UCSD-AML1 (cell line): ENCODE results near the gene WDFY1.
A peak's percentile ranks its signal among the peaks of the same experiment; 100 is the strongest.

ENCODE experiments used
- DNase-seq: peaks from one replicate; lab custom pipeline; 2025; ENCODE audit not compliant: unreplicated experiment; lab: John Stamatoyannopoulos, UW

Gene WDFY1

DNA sequence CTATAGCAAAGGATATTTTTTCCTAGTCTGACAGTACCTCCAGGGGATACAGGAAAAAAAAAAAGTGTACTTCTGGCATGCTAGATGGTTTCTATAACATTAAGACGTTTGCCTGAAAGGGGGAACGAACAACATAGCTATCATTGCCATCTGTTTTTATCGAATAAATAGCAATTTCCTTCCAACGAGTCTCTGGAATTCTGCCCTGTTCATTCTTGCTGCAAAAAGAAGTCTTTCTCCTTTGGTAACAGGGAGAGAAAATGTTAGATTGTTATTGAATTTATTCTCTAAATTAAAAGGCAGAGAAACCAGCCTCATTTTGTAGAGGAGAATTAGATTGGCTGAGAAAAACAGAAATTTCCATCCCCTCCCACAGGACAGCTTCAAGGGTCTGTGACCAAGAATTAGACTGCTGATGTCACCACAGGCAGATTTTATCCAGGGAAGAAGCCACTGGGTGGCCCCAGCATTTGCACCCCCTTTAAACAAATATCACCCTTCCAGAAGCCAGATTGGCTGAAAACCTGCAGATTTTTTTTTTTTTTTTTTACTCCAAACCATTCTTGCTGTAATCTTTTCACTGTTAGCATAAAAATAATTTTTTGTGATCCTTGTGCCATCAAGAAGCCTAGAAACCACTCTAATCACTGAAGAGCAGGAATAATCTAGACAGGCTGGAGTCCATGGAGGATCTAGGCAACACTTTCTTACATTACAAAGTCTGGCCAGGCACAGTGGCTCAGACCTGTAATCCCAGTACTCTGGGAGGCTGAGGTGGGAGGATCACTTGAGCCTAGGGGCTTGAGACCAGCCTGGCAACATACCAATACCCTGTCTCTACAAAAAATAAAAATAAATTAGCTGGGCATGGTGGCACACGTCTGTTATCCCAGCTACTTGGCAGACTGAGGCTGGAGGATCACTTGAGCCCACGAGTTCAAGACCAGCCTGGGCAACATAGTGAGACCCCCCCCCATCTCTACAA lies 12.0 kb downstream of the WDFY1 start:
- no peak for DNase-seq

DNA sequence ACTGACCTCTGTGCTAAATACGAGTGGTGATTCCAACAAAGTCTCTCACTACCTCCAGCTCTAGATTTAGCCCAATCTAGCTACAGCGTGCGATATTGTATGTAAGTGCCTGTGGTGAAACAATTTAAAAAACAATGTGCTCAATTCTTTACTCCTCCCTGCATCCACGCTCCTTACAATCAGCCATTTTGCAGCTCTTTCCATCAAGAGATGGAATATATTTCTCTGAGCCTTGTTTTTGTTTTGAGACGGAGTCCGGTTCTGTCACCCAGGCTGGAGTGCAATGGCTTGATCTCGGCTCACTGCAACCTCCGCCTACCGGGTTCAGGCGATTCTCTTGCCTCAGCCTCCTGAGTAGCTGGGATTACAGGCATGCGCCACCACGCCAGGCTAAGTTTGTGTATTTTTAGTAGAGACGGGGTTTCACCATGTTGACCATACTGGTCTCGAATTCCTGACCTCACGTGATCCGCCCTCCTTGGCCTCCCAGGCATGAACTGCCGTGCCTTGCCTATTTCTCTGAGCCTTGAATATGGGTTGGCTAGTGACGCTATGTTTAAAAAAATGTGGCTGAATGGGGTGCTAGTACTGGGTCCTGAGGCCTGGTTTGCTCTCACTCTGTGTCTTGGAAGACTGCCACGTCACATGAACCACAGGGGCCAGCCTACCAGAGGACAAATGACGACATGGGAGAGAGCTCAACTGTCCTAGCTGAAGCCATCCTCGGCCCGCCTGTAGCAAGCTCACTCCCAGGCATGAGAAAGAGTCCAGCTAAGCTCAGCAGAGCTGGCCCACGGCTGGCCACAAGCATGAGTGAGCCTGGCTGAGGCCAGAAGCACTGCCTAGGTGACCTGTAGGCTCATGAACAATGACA lies 14.8 kb downstream of the WDFY1 start:
- DNase-seq: no peak

DNA sequence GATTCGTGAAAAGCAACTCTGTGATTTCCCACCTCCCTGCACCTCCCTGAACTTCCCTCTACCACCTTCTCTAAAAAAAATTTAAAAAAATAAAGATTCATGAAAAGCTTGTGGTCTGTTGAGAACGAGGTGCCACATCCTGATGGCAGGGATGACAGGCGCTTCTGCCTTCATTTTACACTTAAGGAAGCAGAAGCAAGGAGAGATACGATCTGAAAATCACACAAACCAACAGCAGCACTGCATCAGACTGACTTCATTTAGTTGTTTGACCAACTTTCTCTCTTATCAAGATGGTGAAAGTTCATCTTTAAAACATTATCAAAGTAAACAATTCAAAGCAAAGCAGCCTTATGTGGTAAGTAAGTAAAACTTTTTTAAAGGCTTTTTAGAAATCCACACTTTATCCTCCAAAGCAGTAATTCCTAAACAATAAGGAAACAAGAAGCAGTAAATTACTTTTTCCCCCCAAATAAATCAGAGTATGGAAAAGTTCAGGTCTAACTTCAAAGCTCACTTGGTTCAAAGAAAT lies 15.5 kb downstream of the WDFY1 start:
- DNase-seq: no peak

DNA sequence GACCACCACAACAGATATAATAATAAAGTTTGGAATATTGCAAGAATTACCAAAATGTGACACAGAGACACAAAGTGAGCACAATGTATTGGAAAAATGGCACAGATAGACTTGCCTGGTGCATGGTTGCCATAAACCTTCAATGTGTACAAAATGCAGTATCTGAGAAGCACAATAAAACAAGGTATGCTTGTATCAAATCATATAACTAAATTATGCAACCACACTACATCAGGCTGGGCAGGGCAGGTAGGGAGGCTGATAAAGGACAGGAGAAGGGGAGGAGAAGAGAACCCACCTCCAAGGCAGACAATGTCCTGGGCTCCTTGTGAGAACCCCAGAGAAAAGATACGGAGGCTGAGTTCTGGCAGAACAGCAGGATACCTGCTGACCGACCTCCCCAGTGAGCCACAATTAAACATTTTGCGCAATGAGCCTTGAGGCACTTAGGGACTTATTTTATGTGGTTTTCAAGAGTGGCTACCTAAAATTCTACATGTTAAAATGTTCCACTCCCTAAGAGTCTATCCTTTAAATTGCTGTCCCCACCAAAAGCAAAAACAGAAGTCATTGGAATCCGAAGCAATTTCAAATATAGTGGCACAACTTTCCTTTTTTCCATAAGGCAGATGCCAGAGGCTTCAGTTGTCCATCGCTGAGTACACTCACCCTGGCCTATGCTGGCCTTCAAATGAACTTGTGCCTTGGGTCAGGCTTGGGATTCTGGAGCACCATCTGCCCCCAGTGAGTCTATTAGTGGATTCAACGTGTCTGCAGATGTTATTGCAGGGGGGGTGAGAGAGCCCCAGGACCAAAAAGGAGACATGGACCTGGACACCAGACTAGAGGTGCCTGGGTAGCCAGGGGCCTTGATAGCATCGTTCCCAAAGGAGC lies 16.8 kb downstream of the WDFY1 start:
- no peak for DNase-seq

DNA sequence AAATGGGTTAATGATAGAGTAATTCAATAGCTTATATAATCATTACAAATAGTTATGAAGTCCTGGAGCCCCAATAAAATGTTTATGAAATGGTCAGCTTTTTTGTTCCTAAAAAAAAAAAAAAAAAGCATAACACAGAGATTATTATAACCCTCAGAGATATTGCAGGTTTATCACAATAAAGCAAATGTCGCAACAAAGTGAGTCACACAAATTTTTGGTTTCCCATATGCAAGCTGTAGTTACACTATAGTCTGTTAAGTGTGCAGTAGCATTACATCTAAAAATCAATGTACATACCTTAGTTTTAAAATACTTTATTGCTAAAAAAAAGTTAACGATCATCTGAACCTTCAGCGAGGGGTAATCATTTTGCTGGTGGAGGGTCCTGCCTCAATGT lies 20.0 kb downstream of the WDFY1 start:
- DNase-seq: no peak

DNA sequence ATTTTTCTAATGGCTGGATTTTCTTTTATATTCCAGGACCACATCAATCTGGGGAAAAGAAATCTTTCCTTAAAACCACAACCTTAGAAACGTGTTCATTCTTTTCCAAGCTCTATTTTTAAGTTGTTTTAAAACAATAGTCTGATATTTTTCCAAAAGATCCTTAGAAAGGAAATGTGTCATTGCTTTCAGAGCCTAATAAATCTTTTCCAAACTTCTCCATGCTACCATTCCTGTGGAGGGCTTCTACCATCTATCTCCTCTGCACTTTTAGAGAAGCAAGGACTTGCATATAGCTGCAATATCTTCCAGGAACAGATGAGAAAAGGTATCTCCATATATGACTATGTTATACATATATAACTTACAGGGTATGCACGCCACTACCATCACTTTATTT lies 21.2 kb downstream of the WDFY1 start:
- DNase-seq: no peak

DNA sequence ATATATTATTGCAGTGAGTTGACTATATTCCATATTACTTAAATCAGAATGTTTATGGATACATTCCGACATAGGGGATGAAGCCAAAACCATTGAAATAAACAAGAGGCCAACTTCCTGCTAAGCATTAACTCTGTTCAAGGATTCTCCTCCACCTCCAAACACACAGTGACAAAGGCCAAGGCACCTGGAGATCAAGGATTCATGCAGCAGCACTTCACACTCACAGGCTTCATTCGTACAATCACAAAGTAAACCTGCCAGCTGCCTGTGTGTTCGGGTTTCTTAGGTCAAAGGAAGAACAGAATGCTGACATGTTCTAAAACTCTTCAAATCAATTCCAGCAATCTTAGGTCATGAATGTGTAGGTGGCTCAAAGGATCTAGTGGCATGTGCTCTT lies 22.8 kb downstream of the WDFY1 start:
- no peak for DNase-seq

DNA sequence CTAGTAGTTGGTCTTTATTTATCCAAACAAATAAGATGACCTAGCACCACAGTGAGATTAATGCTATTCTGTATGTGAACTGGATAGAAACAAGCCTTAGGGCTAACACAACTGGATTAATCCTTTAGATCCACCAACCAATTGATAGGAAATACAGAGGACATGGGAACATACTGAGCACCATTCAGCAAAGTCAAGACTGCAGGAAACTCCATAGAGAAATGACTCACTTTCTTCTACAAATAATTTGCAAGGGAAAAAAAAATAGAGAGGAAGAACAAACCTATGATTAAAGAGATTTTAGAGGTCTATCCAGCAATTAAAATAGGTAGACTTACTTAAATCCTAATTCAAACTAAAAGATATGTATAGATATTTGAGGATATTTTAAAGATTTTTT lies 23.9 kb downstream of the WDFY1 start:
- no peak for DNase-seq

DNA sequence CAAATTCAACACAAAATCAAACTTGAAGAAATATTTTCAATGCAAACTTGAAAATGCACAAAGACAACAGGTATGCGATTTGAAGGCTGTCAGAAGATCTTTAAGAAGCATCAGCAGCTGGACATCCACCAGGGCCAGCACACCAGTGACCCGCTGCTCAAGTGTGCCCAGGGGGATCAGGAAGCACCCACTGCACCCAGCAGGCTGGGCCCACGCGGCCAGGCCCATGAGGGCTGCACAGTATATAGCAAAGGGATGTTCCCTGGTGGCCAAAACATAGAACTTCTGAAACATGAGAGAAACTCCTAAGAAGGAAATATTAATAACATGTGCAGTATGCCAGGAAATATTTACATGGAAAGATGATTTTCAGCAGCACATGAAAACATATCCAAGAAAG lies 25.0 kb downstream of the WDFY1 start:
- DNase-seq: no peak

DNA sequence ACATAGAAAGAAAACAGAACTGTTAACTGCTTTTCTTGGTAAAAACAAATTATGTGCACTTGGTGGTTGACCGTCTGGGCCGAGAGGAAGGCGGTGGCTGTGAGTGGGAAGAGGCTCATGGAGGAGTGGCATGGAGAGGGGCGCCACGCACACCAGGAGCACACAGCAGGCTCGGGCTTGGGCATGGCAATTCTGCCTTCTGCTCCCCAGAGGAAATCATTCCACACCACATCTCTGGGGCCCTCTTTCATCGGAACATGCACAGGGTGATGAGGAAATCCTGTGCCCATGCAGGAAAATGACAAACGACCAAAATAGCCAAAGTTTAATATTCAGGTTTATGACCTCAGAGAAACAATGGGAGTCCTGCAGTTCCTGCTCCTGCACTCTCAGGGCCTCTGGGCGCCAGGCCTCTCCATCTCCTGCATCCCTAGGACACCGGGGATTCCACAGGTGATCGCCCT lies 26.4 kb downstream of the WDFY1 start:
- peak; percentile 57 for DNase-seq

DNA sequence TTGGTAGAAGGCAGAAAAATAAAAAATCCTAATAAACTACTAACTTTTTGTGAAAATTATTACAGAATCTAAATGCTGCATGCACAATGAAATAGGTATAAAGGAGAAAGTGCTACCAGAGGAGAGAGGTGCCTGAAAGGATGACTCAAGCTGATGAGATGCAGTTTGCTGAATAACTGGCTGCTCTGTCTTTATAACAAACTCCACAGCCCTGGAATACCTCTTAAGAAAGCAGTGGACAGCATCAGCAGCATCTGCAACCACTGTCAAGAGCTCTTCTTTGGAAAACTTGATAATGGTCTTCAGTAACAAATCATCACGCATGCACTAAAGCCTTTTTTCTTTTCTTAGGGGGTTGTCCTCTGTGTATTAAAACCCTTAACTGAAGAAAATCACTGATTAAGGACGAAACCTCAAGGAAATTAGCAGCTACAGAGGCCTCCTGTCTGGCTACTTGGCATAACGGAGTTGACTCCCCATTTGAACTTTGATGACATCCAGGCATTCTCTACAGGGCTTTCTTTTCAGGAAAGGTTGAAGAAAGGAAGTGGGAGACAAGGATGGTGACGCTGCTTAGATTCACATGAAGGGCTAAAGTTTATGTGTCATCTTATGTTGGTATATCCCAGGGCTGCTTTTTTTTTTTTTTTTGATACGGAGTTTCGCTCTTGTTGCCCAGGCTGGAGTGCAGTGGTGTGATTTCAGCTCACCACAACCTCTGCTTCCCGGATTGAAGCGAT lies 28.8 kb downstream of the WDFY1 start:
- DNase-seq: no peak

DNA sequence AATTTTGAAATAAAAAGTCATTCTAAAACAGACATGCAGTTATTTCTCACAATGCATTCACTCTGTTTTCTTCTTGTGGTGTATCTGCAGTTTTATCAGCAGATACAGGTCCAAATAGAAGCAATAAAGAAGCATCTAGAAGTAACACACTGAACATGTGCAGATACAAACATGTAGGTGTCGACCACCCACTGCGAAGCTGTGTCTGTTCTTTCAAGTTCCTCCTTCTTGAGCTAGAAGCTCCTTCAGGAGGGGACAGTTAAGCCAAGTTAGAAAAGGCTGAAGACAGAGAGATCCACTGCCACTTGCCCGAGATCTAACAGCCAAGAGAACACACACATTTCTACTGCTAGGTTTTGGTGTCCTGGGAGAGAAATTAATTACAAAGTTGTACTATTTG lies 30.1 kb downstream of the WDFY1 start:
- DNase-seq: no peak

DNA sequence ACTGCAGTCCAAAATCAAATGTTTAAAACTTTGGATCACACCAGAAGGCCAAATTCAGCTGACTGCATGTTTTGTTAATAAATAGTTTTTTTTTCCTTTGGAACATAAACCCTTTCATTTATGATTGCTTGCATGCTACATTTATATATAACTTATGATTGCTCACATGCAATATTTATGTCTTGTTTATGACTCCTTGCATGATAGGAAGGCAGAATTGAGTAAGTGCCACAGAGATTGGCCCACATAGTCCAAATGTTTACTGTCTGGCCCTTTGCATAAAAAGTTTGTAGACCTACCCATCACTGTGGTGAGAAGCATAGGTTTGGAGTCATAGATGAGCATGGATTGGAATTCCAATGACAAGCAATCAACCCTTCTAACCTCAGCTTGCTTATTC lies 30.8 kb downstream of the WDFY1 start:
- DNase-seq: no peak

DNA sequence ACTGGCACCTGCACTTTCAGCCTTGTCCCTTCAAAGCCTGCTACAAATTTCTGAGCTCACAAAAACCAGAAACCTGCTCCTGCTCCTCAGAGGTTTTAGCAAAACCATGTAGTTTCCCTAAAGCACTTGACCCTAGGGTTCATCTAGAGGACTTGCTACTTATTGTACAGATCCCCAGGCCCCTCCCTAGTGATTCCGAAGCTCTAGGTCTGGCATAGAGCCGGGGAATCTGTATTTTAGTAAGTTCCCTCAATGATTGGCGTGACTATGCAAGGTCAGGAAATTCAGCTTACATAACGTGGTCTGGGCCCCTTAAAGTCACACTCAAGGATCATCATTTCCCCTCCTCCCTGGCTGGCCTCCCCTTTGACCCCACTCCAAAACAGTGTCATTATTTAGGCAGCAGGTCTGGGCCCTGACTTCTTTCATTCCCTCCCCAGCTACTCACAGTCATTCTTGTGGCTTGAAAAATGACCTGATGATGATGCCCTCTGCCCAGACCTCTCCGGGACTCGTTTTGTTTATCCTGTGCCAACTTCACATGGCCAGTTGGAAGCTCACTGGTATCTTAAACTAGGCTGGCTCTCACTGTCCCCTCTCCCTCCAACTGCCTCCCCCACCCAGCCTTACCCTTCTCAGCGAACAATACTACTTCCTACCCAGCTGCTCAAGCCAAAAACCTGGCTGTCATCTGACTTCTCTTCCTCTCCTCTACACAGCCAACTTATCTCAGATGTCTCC lies 36.0 kb downstream of the WDFY1 start:
- DNase-seq: no peak

DNA sequence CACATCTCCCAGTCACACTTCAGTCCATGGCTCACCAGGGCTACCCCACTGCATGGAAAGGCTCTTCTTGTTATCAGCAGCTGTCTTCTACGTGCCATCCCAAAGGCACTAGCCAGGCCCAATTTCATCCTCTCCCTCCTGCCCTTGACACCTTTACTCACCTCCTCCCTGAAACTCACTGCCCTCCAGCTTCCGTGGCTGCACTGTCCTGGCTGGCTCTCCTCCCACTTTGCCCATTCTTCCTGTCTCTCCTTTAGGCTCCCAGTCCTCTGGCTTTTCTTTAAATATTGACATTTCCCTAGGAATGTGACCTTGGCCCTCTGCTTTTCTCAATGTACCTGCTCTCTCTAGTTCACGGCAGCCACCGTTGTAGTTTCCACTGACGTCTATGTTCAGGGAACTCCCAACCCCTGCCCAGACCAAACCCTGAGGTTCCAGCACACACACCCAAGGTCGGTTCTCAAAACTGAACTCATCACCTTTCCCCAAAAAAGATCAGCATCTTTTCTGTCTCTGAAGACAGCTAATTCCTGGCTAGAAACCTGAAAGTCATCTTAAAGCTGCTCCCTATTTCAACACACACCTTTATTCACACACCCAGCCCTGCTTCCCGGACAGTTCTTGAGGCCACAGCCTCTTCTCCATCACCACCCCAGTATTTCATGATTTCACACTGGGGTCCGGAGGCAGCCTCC lies 36.7 kb downstream of the WDFY1 start:
- DNase-seq: no peak

DNA sequence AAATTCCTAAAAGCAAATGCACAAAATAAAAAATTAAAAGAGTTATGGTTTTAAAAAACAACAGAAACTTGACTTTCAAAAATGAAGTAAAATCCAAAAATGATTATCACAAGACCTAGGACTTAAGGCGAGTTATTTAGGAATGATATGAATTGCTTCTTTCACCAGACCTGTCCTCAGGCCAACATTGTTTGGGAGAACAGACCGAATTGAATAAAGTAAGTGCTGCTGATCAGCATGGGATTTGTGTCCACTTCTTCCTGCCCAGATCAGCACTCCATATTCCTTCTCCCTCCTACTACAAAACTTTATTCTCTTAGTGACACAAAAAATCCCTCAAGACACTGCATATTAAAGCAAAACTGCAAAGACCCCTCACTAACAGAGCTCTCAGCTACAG lies 39.1 kb downstream of the WDFY1 start:
- DNase-seq: no peak

DNA sequence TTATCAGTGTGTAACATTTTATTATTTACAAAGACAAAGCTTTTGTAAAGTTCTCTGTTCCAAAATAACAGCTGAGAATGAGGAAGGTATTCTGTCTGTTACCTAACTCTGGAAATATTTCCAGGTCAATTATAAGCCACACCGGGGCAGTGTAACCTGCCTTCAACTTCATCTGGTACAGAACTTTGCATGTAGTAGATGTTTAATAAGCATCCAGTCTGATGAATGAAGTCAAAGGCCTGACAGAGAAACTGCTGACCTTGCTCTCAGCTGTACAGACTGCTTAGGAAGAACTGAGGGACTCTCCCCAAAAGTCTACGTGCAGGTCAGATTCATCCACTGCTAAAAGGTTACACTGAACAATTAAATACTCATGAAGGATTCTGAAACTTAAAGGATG lies 43.3 kb downstream of the WDFY1 start:
- DNase-seq: no peak

DNA sequence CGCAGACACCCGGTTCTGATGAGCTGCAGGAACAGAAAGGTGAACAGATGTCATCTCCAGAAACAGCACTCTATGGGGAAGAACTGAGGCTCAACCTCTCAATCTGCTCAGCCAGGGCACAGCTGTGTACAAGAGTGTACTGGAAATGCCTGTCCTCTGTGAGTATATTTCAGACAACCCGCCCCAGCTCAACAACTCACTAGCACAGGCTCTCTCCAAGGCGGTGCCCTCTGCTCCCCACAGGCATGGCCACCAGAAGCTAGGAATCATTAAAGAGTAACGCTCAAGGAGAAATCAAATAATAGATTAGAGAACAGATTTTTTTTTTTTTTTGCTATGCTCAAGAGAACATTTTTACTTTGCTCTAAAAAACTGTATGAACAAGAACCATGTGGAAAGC lies 43.8 kb downstream of the WDFY1 start:
- no peak for DNase-seq

DNA sequence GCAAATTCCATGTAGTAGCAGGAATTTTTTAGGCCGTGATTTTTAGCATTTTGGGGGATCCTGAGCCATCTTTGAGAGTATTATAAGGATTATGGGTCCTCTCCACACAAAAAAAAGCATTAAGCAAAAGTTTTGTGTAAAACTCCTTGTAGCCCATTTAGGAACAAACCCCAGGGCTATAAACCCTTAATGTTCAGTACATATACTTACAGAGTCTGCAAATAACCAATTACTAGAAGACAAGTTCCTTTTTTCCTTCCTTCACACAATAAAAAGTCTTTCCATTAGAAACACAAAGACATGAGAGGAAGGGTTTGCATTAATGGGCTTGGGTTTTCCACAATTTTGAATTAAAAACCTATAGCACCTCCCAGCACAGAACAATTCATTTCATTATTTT lies 44.6 kb downstream of the WDFY1 start:
- DNase-seq: no peak
